NB4 (cell line): ENCODE measurements around the gene PTPN2.

Experiments used
- DNase-seq: peaks from one replicate; pipeline ENCODE4 v3.0.0; 2010; ENCODE audit warnings: low read depth
- H3K4me3 ChIP-seq: one replicate; pipeline ENCODE4 v1.5.1; 2011; ENCODE audit warnings: mild to moderate bottlenecking, low read depth, low read length, moderate library complexity
- MYC ChIP-seq: IDR thresholded peaks from 2 replicates; pipeline ENCODE4 v1.6.1; 2011; ENCODE audit warnings: low read depth, low read length
- POLR2A ChIP-seq: IDR thresholded peaks from 2 replicates; pipeline ENCODE4 v1.6.1; 2011; ENCODE audit warnings: mild to moderate bottlenecking; ENCODE audit not compliant: insufficient read length; ENCODE audit errors: extremely low read depth
- TF ChIP-seq, protein P1 (sequence below): IDR thresholded peaks from 2 replicates; pipeline ENCODE4 v1.6.1; 2011; ENCODE audit warnings: low read depth, low read length
- TF ChIP-seq, protein P2 (sequence below): IDR thresholded peaks from one replicate; pipeline ENCODE4 v1.5.1; 2012; ENCODE audit warnings: low read depth, low read length

Gene PTPN2

DNA sequence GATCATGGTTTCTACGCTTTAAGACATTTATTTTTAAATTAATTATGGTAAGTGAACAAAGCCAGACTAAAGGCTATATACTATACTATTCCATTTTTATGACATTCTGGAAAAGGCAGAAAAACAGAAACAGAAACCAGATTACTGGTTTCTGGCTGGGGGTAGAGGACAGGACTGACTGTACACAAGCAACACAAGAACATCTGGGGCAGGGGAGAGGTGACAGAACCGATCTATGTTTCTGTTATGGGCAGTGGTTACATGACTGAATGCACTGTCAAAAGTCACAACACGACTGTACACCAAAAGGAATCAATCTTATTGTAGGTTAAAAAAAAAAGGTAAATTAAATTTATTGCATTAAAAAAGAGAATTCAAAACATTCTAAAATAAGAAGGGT is 64.7 kb downstream of the PTPN2 start:
- H3K4me3 ChIP-seq: no peak overlapping the region
- no peak for TF ChIP-seq POLR2A
- TF ChIP-seq, protein P1, sequence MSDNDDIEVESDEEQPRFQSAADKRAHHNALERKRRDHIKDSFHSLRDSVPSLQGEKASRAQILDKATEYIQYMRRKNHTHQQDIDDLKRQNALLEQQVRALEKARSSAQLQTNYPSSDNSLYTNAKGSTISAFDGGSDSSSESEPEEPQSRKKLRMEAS: no peak
- TF ChIP-seq, protein P2, sequence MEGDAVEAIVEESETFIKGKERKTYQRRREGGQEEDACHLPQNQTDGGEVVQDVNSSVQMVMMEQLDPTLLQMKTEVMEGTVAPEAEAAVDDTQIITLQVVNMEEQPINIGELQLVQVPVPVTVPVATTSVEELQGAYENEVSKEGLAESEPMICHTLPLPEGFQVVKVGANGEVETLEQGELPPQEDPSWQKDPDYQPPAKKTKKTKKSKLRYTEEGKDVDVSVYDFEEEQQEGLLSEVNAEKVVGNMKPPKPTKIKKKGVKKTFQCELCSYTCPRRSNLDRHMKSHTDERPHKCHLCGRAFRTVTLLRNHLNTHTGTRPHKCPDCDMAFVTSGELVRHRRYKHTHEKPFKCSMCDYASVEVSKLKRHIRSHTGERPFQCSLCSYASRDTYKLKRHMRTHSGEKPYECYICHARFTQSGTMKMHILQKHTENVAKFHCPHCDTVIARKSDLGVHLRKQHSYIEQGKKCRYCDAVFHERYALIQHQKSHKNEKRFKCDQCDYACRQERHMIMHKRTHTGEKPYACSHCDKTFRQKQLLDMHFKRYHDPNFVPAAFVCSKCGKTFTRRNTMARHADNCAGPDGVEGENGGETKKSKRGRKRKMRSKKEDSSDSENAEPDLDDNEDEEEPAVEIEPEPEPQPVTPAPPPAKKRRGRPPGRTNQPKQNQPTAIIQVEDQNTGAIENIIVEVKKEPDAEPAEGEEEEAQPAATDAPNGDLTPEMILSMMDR: no peak
- TF ChIP-seq MYC: no peak
- no peak for DNase-seq

DNA sequence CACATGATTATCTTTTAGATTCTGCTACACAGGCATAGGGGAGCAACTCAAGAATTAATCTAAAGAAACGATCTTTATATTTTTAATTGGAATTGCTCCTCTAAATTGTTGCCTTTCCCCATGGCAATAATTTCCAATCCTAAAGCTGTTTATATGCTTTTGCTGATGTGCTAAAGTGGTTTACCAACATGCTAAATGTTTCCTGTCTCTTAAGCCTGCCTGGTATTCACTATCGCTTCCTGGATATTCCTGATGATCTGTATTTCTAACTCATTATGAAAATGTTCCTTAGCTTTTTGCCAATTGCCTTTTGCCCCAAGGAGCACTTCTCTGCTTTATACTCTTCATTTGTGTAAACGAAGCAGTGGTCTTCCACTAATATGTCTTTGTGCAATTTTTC is 65.8 kb downstream of the PTPN2 start:
- TF ChIP-seq MYC: no peak
- TF ChIP-seq, protein P1: no peak
- TF ChIP-seq, protein P2: no peak
- no peak for TF ChIP-seq POLR2A
- H3K4me3 ChIP-seq: no peak overlapping the region
- DNase-seq: no peak

DNA sequence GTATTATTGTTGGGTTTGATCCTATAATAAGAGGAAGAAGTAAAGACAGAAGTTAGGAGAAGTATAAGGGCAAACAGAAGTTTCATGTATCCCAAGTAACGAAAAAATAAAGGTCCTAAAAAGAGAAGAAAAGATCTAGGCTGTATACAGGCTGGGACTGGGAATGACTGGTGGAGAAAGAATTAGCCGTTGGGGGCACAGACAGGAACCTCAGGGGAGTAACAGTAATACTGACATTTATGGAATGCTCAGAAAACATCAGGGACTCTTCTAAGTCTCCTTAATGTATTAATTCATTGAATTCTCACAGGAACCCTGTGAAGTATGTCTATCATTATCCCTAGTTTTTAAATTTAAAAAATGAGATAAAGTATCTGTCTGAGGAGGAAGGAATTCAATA is 67.6 kb downstream of the PTPN2 start:
- TF ChIP-seq, protein P2: no peak
- TF ChIP-seq, protein P1: no peak
- TF ChIP-seq MYC: no peak
- no peak for TF ChIP-seq POLR2A
- no peak for DNase-seq
- H3K4me3 ChIP-seq: no peak overlapping the region

DNA sequence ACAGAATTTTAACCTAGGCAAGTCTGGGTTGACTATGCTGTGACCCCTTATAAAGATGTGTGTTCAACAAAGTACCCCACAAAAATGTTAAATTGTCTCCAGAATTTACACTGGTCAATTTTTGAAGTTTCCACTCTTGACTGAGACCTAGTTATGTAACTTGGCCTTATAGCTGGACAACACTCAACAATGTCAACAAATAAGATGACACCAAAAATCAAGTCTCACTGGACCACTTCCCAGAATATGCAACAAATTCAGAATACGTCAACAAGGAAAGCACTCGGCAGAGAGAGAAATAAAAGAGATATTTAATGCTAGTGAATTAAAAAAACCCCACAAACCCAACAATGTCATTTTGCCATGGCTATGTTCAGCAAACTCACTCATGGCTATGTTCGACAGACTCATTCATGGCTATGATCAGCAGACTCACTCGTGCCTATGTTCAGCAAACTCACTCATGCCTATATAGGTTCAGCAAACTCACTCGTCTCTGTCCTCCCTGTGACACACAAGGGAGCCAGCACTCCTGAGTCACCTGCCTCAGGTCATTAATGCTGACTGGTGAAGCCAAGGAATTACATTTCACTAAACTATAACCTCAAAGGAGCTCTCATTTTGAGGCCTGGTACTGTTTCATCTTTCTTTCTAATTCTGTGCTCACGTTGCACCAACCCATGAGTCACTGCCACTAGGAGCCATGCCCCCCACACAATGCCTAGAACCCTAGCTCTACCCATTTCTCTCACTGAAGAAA is 72.7 kb downstream of the PTPN2 start:
- DNase-seq: no peak
- no peak overlapping the region for H3K4me3 ChIP-seq
- TF ChIP-seq, protein P2: no peak
- TF ChIP-seq POLR2A: no peak
- TF ChIP-seq, protein P1: no peak

DNA sequence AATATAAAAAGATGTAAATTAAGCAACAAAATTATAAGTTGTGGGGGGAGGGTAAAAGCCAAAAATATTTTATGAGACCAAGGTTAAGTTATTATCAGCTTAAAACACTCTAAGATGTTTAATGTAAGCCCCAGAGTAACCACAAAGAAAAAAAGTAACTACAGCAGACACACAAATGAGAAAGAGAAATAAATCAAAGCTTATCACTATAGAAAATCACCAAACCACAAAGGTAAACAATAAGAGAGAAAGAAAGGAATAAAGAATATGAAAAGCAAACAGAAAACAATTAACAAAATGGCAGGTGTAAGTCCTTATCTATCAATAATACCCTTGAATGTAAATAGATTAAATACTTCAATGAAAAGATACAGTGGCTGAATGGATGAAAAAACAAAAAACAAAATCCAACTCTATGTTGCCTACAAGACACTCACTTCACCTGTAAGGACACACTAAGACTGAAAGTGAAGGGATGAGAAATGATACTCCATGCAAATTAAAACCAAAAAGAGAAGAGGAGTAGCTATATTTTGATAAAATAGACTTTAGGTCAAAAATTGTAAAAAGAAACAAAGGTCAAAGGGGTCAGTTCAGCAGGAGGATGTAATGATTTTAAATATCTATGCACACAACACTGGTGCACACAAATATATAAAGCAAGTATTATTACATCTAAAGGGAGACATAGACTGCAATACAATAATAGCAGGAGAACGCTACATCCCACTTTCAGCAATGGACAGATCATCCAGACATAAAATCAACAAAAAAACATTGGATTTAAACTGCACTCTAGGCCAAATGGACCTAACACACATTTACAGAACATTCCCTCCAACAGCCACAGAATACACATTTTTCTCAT is 80.7 kb downstream of the PTPN2 start:
- TF ChIP-seq, protein P2: no peak
- TF ChIP-seq, protein P1: no peak
- TF ChIP-seq POLR2A (no peak), MYC (no peak)
- H3K4me3 ChIP-seq: no peak overlapping the region
- no peak for DNase-seq
